ENCODE data around the gene HSDL1.

HSDL1 gene

DNA sequence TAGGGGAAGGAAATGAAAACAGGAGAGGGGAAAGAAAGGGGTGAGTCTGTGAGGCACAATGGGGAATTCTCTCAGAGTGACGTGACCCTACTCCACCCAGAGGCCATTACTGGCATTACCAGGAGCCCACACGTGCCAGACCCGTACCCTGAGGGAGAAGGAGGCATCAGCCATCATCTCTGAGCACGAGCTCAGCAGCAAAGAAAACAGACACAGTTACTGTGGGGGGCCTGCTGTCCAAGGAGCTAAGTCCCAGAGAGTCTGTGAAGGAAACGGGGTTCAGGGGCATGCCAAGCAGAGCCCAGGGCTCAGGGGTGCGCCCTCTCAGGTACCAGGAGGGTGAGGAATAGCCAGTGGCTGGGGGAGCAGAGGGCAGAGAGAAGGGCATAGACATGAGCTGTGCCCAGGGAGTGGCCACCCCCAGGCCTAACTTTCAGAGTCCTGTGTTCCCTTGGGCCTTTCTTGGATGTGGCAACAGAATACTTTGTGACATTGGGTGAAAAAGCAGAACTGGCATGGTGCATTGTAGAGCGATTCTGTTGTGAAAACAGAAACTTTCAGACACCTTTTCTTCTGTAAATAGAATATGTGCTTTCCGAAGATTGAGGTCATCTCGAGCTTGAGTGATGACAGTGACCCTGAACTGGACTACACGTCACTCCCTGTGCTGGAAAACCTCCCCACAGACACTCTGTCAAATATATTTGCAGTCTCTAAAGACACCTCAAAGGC, 30.5 kb upstream of the HSDL1 start:
- DNase-seq, result peak; percentile 43 to 63

DNA sequence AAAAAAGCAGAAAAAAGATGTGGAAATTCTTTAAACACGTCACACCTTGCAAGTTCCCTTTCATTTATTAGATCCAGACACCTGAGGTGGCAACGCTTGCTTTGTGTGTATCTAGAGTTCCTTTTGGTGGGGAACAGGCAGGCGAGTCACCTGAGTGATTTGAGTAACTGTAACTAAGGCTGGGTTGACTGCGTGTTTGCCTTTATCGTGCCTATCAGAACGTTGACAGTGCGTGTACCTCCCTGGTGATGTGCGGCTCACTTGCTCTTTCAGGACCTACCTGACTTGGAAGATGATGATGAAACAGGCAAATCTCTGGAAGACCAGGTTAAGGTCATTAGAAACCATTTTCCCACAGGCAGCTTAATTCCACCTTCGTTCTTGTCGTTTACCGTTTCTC, 29.4 kb upstream of the HSDL1 start:
- DNase-seq, result no peak

DNA sequence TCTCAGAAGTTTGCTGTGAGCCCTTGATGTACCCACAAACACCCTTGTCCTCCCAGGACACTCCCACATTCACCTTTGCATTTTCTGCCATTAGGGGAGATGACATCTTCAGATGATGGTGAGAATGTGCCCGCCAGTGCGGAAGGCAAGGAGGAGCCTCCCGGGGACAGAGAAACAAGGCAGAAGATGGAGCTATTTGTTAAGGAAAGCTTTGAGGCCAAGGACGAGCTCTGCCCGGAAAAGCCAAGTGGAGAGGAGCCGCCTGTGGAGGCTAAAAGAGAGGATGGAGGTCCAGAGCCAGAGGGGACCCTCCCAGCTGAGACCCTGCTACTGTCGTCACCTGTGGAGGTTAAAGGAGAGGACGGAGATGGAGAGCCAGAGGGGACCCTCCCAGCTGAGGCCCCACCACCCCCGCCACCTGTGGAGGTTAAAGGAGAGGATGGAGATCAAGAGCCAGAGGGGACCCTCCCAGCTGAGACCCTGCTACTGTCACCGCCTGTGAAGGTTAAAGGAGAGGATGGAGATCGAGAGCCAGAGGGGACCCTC, 24.9 kb upstream of the HSDL1 start:
- DNase-seq, result no peak

DNA sequence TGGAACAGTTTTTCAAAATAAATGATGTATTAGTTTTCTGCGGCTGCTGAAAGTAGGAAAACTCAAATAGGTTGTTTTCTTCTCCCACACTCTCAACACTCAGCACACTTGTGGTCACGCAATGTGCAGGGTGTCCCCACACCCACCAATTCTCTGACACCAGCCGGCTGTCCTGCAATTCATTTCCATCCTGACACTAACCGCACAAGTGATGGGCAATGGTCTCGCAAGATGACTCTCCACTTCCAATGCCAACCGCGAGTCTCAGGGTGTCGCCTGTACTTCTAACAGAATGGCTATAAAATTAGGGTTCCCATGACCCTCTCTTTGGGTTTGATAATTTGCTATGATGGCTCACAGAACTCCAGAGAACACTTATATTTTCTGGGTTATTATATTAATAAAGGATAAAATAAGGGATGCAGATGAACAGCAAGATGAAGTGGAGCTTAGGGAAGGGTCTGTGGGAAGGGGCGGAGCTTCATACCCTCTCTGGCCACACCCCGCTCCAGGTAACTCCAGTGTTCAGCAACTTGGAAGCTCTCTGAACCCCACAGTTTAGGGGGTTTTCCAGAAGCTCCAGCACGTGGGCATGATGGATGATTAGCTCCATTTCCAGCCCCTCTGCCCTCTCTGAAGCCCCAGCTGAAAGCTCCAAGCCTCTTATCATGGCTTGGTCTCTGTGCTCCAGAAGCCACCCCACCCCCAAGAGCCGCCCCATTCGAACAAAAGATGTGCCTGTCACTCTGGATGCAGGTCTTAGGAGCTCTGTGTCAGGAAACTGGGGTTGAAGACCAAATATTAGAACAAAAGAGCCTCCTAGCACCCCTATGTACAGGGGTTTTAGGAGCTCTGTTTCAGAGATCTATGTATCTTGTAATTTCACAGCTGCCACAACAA, 22.1 kb upstream of the HSDL1 start:
- DNase-seq, result no peak

DNA sequence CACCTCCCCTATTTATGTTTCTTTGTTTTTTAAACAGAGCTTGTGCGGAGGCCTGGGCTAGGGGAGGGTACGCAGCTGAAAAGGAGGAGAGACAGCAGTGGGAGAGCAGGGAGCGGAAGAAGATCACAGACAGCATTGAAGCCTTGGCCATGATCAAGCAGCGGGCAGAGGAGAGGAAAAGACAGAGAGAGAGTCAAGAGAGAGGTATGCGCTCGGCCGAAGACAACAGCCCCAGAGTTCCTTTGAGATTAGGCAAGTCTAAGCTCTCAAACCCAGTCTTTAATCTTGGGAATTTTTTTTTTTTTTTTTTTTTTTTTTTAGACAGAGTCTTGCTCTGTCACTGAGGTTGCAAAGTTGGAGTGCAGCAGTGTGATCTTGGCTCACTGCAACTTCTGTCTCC, 20.8 kb upstream of the HSDL1 start:
- DNase-seq, result no peak

DNA sequence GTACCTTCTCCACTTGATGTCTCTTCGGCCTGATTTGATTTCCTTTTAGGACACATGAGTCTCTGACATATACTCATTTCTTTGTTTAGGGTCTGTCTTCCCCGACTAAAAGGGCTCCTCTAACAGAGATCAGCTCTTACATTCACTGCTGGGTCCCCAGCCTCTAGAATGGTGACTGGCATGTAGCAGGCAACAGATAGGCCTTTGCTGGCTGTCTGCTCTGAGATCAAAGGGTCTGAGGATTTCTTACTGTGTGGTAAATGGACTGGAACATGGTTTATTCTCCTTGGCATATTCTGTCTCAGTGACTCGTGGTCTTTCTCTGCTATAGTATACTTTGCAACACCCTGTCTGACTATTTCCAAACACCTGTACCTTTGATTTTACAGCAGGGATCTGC, 16.8 kb upstream of the HSDL1 start:
- DNase-seq, result no peak

DNA sequence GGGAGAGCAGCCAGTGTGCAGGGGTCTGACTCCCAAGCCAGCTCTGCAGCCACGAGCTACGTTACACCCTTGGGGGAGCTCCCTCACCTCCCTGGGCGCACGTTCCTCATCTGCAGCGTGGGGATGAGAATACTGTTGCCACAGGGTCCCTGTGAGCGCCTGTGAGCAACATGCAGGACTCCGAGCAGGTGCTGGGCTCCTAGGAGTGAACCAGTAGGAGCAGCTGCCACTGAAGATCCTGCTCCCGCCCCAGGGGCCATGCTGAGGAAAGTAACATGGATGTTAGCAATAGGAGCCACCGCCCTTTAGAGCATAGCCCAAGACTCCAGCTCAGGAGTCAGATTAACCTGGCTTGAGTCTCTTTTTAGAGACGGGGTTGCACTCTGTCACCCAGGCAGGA, 16.1 kb upstream of the HSDL1 start:
- DNase-seq, result no peak

DNA sequence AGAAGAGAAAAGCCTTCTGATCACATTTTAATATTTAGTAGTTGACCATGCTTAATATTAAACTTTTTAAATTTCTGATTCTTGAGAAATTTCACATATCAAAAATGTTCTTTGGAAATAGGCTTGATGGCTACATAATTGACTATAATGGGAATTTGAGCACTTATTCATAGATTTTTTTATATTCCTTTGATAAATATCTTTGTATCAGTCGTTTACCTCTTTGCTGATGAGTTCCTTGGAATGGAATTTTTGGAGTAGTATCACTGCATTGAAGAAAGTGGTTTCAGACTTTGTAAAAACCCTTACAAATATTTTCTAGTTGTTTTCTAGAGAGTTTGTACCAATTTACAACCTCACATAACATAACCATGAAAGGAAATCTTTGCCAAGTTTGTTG, 14.8 kb upstream of the HSDL1 start:
- DNase-seq, result no peak

DNA sequence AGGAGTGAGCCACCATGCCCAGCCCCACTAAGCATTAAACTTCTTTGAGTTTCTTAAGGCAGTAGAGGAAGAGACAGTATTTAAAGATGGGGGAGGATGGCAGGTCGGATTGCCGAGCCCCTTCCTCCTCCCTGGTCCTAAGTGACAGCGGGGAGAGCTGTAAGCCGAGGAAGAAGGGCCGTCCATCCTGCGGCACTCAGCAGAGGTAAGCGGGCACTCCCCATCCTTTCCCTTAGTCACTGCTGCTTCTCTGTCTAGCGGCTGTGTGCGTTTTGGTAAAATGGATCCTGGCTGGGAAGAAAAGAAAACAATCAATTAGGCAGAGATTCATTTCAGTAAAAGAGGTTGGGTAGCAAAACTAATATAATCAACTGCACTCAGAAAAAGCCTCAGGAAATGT, 14.0 kb upstream of the HSDL1 start:
- DNase-seq, result no peak

DNA sequence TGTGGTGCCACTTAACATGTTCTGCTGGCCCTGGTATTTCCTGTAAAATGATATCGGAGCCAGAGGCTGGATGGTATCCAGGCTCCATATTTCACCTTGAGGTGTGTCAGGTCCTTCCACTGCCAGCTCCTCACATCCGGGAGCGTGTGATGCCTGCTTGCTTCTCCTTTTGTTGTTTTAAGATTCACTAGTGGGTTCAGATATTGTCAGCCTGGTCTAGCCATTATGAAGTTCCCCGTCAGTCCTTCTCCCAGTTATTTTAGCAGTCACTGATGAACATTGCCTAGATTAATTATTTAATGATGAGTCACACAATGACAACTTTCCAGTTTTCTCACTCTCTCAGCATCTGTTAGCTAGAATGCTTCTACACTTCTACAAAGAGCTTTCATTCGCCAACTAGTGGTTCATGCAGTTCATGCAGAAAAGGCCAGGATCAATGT, 11.4 kb upstream of the HSDL1 start:
- peak; percentile 13 to 24 for DNase-seq

DNA sequence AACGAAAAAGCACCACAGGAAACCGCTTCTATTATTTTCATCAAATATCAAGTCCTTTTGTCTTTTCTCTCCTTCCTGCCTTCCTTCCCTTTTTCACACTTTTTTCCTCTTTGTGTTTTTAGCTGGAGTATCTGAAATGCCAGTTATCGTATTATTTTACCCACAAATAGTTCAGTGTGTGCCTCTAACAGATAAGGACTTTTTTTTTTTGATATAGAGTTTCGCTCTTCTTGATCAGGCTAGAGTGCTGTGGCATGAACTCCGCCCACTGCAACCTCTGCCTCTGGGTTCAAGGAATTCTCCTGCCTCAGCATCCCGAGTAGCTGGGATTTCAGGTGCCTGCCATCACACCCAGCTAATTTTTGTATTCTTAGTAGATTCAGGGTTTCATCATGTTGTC, 10.8 kb upstream of the HSDL1 start:
- no peak for DNase-seq

DNA sequence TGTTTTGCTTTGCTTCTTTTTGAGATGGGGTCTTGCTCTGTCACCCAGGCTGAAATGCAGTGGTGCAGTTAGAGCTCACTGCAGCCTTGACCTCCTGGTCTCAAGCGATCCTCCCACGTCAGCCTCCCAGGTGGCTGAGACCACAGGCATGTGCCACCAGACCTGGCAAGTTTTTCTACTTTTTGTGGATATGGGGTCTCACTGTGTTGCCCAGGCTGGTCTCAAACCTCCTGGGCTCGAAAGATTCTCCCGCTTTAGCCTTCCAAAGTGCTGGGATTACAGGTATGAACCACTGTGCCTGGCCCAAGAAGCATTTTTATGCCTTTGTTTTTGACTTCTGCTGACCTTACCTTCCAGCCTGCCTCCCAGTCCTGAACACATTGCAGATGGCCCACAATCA, 10.2 kb upstream of the HSDL1 start:
- no peak for DNase-seq

DNA sequence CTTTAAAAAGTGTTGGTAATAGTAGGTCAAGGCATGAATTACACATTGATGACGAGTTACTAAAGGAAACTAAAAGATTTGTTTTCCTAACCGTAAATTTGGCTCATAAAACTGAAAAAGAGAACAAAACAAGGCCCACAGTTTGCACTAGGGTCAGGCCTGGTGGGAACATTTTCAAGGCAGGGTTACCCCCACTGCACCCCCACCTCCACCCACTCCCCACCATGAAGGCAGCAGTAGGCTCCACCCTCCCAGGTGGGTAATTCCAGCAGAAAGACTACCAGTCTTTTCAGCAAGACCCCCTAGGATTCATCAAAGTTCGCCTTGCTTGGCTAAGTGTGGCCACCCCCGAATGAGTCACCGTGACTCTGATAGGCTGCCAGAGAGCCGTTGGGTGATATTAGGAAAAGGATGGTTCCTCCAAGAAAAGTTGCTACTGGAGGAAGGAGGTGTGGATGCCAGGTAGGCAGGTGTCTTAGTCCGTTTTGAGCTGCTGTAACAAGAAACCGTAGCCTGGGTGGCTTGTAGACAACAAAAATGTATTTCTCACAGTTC, 8.8 kb upstream of the HSDL1 start:
- no peak for DNase-seq

DNA sequence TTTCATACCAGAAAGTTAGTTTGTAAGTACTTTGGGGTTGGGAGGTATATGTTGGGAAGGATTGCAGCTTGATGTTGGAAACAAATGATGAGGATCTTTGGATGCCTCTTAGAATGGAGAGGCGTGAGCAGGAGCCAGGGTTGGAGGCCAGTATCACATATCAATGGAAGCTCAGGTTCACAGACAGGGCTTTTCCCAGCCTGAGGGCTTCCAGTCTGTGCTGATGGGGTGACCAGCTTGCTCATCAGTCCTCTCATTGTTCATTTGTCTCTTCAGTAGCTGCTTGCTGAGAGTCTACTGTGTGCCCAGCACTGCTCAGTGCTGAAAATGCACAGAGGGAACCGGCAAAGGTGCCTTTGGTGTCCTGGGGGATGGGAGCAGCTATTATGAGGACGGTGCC, 5.9 kb upstream of the HSDL1 start:
- no peak for DNase-seq

DNA sequence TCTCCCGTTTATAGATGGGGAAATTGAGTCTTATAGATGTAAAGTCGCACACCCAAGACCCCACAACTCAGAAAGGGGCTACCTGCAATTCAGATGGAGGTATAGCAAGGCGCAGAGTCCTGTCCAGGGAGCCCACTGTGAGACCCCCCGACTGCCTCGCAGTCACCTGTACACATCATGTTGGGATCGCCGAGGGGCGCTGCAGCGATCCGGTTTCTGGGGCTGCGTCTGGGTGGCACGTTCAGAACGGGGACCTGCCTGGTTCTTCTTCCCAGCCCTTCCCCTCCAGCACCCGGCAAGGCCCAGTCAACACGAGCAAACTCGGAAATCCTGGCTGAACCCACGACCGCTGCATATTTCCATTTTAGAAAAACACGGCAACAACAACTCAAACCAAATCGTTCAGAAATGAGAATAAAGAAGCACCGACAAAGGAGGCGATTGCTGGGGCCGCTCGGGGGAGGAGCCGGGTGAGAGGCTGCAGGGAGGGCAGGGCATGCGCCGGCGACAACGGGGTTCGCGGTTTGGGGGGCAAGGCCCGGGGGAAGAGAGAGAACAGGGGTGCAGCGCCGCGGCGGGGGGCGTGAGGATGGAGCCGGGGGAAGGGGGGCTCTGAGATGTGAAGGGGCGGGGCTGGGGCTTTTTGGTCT, 643 bp downstream of the HSDL1 start:
- DNase-seq, result peak; percentile 40 to 45

DNA sequence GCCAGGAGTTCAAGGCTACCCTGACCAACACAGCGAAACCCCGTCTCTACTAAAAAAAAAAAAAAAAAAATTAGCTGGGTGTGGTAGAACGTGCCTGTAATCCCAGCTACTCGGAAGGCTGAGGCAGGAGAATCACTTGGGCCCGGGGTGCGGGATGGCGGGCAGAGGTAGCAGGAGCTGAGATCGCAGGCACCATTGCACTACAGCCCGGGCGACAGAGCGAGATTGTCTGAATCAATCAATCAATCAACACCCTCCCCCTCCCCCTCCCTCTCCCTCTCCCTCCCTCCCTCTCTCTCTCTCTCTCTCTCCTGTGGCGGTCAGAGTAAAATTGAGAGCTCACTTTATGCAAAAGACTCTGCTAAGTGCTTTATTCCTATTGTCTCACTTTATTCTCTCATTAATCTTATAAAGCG, 1.2 kb downstream of the HSDL1 start:
- no peak for DNase-seq

DNA sequence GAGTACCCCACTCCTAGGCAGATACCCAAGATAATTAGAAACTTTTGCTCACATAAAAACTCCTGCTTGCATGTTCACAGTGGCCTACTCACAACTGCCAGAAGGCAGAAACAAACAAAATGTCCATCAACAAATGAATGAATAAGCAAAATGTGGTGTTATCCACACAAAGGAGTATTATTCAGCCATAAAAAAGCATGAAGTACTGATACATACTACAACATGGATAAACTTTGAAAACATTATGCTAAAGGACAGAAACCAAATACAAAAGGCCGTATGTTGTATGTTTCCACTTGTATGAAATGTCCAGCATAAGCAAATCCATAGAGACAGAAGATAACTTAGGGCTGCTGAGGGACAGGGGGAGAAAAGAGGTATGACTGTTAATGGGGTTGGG, 1.9 kb downstream of the HSDL1 start:
- DNase-seq, result no peak

DNA sequence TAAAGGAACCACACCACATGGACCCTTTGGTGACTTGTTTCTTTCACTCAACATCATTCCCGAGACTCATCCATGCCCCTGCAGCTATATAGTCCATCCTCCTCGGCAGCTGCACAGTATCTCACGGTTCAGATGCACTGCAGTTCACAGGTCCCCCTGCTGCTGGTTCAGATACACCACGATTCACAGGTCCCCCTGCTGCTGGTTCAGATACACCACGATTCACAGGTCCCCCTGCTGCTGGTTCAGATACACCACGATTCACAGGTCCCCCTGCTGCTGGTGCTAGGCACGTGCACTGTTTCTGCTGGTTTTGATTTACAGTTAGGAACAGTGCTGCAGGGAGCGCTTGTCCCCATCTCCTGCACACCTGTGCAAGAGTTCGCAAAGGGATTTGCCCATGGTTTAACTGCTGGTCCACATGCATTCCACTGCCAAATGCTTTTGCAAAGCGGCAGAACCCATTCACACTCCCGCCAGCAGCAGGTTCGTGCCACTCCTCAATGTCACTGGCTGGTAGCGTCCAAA, 3.8 kb downstream of the HSDL1 start:
- DNase-seq, result peak; percentile 33 to 49

DNA sequence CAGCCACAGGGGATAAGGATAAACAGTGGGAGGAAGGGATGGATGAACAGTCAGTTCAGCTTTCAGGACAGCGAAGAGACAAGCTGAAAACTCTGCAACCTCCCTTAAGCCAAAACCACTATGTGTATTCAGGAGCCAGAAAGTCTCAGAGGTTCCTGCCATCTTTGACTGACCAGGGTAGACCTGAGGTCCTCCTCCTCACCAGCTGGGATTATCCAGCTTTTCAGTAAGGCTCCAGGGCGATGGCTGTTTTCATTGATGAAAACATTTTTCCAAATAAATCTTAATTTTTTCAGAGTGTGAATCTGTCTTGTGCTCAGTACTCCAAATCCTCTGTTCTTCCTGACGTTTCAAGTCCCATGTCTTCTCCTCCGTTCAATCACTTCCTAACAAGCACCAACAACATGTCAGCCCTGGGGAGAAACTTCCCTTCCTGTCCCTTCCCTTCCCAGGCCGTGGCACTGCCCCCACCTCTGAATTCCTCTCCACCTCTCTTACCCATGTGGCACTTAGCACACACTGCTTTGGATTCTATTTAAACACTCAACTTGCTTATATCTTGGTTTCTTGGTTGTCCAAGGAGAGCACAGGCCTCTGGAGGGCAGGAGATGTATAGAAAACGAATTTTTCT, 5.2 kb downstream of the HSDL1 start:
- DNase-seq, result no peak

DNA sequence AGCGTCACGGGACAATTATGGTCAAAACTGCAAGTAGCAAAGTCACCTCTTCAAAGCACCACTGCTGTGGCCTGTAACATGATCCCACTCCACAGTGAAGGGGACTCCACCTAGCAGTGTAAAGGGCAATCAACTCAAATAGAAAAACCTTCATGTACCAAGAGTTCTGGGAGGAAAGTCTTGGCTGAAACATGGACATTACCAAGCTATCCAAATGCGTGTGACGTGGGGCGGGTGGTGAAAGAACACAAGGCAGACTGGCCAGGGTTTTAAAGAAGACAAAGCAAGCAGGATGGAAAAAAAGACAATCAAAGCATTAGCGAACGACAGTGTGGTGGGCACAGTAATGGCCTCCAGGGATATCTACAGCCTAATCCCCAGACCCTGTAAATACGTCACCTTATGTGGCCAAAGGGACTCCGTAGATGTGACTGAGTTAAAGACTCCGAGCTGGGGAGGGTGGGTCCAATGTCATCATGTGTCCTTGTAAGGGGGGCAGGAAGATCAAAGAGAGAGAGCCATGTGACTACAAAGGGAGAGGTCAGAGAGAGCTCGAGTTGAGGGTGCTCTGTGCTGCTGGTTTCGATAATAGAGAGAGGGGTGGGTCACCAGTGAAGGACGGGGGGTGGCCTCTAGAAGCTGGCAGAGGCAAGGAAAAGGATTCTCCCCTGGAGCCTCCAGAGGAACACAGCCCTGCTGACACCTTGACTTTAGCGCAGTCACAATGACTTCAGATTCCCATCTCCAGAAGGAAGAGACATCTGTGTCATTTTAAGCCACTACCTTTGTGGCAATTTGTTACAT, 6.0 kb downstream of the HSDL1 start:
- DNase-seq, result peak; percentile 70 to 82

DNA sequence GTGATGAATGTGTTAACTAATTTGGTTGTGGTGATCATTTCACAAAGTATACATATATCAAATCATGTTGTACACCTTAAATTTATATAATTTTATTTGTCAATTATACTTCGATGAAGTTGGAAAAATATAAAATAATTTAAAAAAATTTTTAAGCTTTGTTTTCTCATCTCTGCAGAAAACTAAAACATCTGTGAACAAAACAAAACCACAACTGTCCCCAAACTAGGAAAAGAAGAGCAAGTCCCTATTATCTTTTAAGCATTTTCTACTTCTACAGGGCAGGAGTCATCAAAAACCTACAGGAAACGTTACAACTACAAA, 6.5 kb downstream of the HSDL1 start:
- DNase-seq, result no peak

All from Kasumi-1 (cell line).